AG04450 (cell line): ENCODE data around the gene ETV6. TPM values are rescaled to one million over a fixed set of nuclear protein-coding genes. Genes with fewer than 3 reads are reported as not detected.

Experiments
- CTCF ChIA-PET: fragments of 300-600, 350-600 bp; formaldehyde crosslinking; extraction: SDS; loops from one replicate; lab custom pipeline; 2022; ENCODE audit warnings: antibody characterized with exemption, inconsistent platforms; lab: Charles Lee
- POLR2A ChIA-PET: fragments of 350-600 bp; formaldehyde crosslinking; extraction: SDS; loops from one replicate; lab custom pipeline; 2021; ENCODE audit warnings: antibody characterized with exemption, inconsistent platforms; lab: Yijun Ruan, JAX
- DNase-seq: peaks from one replicate; pipeline ENCODE4 v3.0.0-alpha.2; 2011; ENCODE audit warnings: low read depth, low spot score
- H3K27ac ChIP-seq: one replicate; pipeline ENCODE4 v1.5.1; 2012; ENCODE audit warnings: low read depth, low read length, control low read depth
- H3K27me3 ChIP-seq: one replicate; pipeline ENCODE4 v1.6.0; 2012; ENCODE audit warnings: low read length; ENCODE audit not compliant: control insufficient read depth, insufficient read depth
- H3K4me3 ChIP-seq: 2 replicates; pipeline ENCODE4 v1.5.1; 2011; ENCODE audit warnings: mild to moderate bottlenecking, low read depth, low read length, control low read depth
- H3K9me3 ChIP-seq: 2 replicates; pipeline ENCODE4 v1.5.1; 2012; ENCODE audit warnings: low read length; ENCODE audit not compliant: control insufficient read depth, insufficient read depth
- CTCF ChIP-seq: IDR thresholded peaks from 2 replicates; pipeline ENCODE4 v1.5.1; 2011; ENCODE audit warnings: low read depth, low read length, control low read depth, inconsistent platforms
- polyA plus RNA-seq: library from polyadenylated mRNA; depleted of rRNA; stranded (reverse); fragments of >200 nt; gene quantifications from 2 replicates; pipeline ENCODE4 v1.2.3, GENCODE V29; 2011

ETV6 gene
- polyA plus RNA-seq, 1 experiment: 7.9 TPM

GRCh38 chr12:11794751-11795150 lies 145.3 kb downstream of the ETV6 start:
- Histone ChIP-seq H3K27me3 (no peaks in the 10 kb centered on the region), H3K4me3 (no peak overlapping the region), H3K27ac (no peak overlapping the region), H3K9me3 (no peaks in the 10 kb centered on the region)
- no peak for TF ChIP-seq CTCF
- DNase-seq: no peak
- ChIA-PET CTCF (interaction anchor here (1.1 kb wide), 1 partner anchor 214 kb away, joined by 3 read pairs; no protein-coding TSS in a partner anchor), POLR2A (interaction anchor here (1.6 kb wide), 1 partner anchor 29 kb away, joined by 3 read pairs; no protein-coding TSS in a partner anchor)

GRCh38 chr12:11795192-11795912 lies 145.9 kb downstream of the ETV6 start:
- ChIA-PET CTCF (interaction anchor here (2.2 kb wide), 1 partner anchor 238 kb away, joined by 7 read pairs; no protein-coding TSS in a partner anchor), POLR2A (interaction anchor here (0.8 to 3.8 kb wide), 3 partner anchors 19 to 29 kb away, joined by 3 to 21 read pairs (median 3); no protein-coding TSS in a partner anchor)
- TF ChIP-seq CTCF: no peak
- Histone ChIP-seq H3K4me3 (no peak overlapping the region), H3K27ac (peak overlapping the region; percentile 75), H3K9me3 (no peaks in the 10 kb centered on the region), H3K27me3 (no peaks in the 10 kb centered on the region)
- no peak for DNase-seq

GRCh38 chr12:11795913-11796459 lies 146.5 kb downstream of the ETV6 start:
- H3K27ac ChIP-seq: peak overlapping the region; percentile 75
- ChIA-PET POLR2A (interaction anchor here (0.8 to 3.8 kb wide), 2 partner anchors 18 to 30 kb away, joined by 3 to 21 read pairs; no protein-coding TSS in a partner anchor), CTCF (interaction anchor here (1.5 to 2.2 kb wide), 2 partner anchors 7 to 237 kb away, joined by 3 to 7 read pairs; no protein-coding TSS in a partner anchor)

GRCh38 chr12:11797317-11797913 lies 147.9 kb downstream of the ETV6 start:
- no peak for TF ChIP-seq CTCF
- Histone ChIP-seq H3K27me3 (no peaks in the 10 kb centered on the region), H3K27ac (peak overlapping the region; percentile 92), H3K9me3 (no peaks in the 10 kb centered on the region), H3K4me3 (no peak overlapping the region)
- DNase-seq: peak; percentile 96
- CTCF ChIA-PET: interaction anchor here (0.5 to 2.2 kb wide), 4 partner anchors 9 to 236 kb away, joined by 3 to 8 read pairs (median 5); no protein-coding TSS in a partner anchor
- POLR2A ChIA-PET: interaction anchor here (0.8 to 3.8 kb wide), 6 partner anchors 15 to 149 kb away, joined by 3 to 21 read pairs (median 4); partner anchors contain the start of gene ETV6

More at GRCh38 chr12:11795913-11796459, 146.5 kb downstream of the ETV6 start:
- Histone ChIP-seq H3K4me3 (no peak overlapping the region), H3K9me3 (no peaks in the 10 kb centered on the region), H3K27me3 (no peaks in the 10 kb centered on the region)
- TF ChIP-seq CTCF: no peak
- DNase-seq: peak; percentile 67
